HEK293 (cell line): Measurements from ENCODE around the gene TMEM231.

Source experiments
- CTCF ChIP-seq: fragments of 450-650 bp; formaldehyde crosslinking; IDR thresholded peaks from 2 replicates; pipeline ENCODE4 v1.5.1; 2016; ENCODE audit warnings: missing biosample characterization, missing genetic modification characterization
- KLF16 ChIP-seq: fragments of 450-650 bp; formaldehyde crosslinking; IDR thresholded peaks from 2 replicates; pipeline ENCODE4 v1.5.1; 2017; ENCODE audit warnings: missing biosample characterization, missing genetic modification characterization
- PATZ1 ChIP-seq: fragments of 450-650 bp; formaldehyde crosslinking; IDR thresholded peaks from 2 replicates; pipeline ENCODE4 v1.5.1; 2016; ENCODE audit warnings: missing biosample characterization, missing genetic modification characterization
- PBX3 ChIP-seq: sonication (generic); formaldehyde crosslinking; IDR thresholded peaks from 2 replicates; pipeline ENCODE4 v1.8.1; 2022; ENCODE audit warnings: mild to moderate bottlenecking, moderate library complexity, missing genetic modification reagents
- YY1 ChIP-seq: fragments of 450-650 bp; formaldehyde crosslinking; IDR thresholded peaks from 2 replicates; pipeline ENCODE4 v1.5.1; 2018; ENCODE audit warnings: missing biosample characterization, missing genetic modification characterization
- ZBTB10 ChIP-seq: fragments of 450-650 bp; formaldehyde crosslinking; IDR thresholded peaks from 2 replicates; pipeline ENCODE4 v1.5.1; 2016; ENCODE audit warnings: missing biosample characterization, missing genetic modification characterization
- ZNF114 ChIP-seq: fragments of 450-650 bp; formaldehyde crosslinking; IDR thresholded peaks from 2 replicates; pipeline ENCODE4 v1.5.0; 2017; ENCODE audit warnings: missing biosample characterization, missing genetic modification characterization
- ZNF174 ChIP-seq: fragments of 450-650 bp; formaldehyde crosslinking; IDR thresholded peaks from 2 replicates; pipeline ENCODE4 v1.5.0; 2017; ENCODE audit warnings: missing biosample characterization, mild to moderate bottlenecking, missing genetic modification characterization
- ZNF223 ChIP-seq: fragments of 450-650 bp; formaldehyde crosslinking; IDR thresholded peaks from 2 replicates; pipeline ENCODE4 v1.5.1; 2016; ENCODE audit warnings: missing biosample characterization, missing genetic modification characterization
- ZNF274 ChIP-seq, 2 experiments: fragments of 200-500 bp in 1 of 2; fragments of 450-650 bp in 1 of 2; sonication (Bioruptor generic) in 1 of 2; formaldehyde crosslinking in 1 of 2; IDR thresholded peaks; 2 replicates each; pipeline versions ENCODE4 v1.5.1 to v1.6.1; 2014 to 2016; ENCODE audit warnings: borderline replicate concordance in 1 of 2, inconsistent platforms in 1 of 2, low read length in 1 of 2, missing biosample characterization in 1 of 2, missing genetic modification characterization in 1 of 2

GRCh38 chr16:75555213-75555706 is 792 bp downstream of the TMEM231 start:
- no peak for TF ChIP-seq ZBTB10 (tag by site-specific recombination)
- TF ChIP-seq ZNF174 (tag by site-specific recombination) = no peak
- no peak for TF ChIP-seq YY1 (tag by site-specific recombination)
- no peak for TF ChIP-seq CTCF (tag by site-specific recombination)
- no peak for TF ChIP-seq ZNF223 (tag by site-specific recombination)
- no peak for TF ChIP-seq PBX3 (CRISPR knock-in tag)
- TF ChIP-seq KLF16 = no peak
- no peak for TF ChIP-seq ZNF114 (tag by site-specific recombination)
- no peak for TF ChIP-seq ZNF274 (IDR thresholded peaks at IDR 0.05; ENCODE audit: low read length)
- TF ChIP-seq ZNF274 (tag by site-specific recombination; IDR thresholded peaks at IDR 0.05; ENCODE audit: borderline replicate concordance) = no peak
- TF ChIP-seq PATZ1 = no peak
